ELF-1 (cell line): ENCODE results near the gene ATP5MG.
"Not testable (repeated sequence)": the region's sequence is repeated elsewhere in the genome, so short reads cannot be mapped to it uniquely, and the experiment has no call there.

Experiments
- DNase-seq: peaks from one replicate; pipeline ENCODE4 v3.0.0-alpha.2; 2016; ENCODE audit warnings: low read depth, low spot score

Gene ATP5MG

DNA sequence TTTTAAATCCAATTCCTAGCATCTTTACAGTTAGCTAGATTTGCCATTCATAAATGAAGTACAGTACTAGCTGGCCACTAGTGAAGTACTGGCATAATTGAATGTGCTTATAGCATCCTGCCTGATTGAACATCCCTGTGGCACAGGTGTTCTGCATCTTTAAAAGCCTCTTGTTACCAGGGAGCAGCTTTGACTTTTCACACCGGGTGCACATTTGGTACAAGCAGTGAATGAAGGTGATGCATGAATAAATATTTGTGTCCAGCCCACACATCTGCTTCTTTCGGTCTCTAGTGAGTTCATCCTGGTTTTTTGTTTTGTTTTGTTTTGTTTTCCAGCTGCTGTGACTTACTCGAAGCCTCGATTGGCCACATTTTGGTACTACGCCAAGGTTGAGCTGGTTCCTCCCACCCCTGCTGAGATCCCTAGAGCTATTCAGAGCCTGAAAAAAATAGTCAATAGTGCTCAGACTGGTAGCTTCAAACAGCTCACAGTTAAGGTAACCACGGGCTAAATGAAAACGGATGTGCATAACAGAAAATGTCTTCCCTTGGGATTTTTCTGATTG is 5.3 kb downstream of the ATP5MG start:
- DNase-seq: no peak

DNA sequence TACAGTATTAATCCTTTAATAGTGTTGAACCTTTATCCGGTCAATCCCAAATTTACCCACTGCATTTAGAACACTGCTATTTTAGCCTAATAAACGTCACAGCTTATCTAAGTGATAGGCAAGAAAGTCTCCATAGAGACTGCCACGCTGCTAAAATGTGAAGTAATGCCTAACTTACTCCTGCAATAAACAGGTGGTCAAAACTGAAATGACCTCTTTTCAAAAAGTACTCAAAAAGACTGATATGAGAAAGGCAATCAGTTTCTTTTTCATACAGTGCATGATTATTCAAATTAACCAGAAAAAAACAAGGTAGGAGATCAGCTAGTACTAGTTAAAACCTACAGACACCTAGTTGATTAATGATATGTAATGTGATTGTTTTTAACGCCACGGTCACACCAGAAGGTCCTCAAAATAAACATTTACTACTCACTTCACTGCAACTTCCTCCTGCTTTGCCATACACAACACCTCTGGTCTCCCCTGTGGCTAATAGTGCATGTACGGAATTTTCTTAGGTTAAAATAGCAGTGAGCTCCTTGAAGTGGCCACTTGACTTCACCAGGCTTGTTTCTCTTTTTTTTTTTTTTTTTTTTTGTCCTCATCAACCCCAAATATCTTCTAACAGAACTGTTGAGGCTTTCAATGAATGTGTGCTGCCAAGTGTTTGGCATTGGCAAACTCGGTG is 8.8 kb downstream of the ATP5MG start:
- no peak for DNase-seq

DNA sequence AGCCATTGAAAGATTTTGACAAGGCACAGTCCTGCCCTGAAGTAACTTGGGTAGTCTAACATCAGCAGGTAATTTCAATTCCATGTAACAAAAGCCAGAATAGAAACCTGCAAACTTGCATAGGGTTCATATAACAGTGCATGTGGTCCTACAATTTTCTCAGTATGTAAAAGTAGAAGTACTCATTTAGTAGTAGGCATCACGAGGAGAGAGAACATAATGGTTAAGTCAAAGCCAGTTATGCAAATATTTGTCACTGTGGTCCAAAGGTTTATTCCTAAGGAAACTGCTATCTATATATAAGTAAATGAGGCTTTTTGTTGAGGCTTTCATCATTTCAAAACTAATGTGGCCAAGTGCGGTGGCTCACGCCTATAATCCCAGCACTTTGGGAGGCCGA is 10.1 kb downstream of the ATP5MG start:
- DNase-seq: no peak

DNA sequence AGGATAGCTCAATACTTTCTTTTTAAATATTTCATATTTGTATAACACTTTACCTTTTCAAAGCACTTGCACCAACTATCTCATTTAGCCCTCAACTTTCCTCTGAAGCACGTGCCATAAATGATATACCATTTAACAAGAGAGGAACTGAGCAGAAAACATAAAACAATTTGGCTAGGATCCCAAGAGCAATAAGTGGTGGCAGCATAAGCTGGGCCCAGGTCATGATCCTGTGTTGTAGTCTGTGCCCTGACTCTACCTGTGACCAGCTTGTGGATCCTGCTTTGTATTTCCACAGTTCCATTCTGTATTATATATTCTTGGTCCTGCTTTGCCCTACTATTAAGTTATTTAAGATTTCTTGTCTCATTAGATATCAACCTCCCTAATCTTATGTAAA is 11.5 kb downstream of the ATP5MG start:
- no peak for DNase-seq

DNA sequence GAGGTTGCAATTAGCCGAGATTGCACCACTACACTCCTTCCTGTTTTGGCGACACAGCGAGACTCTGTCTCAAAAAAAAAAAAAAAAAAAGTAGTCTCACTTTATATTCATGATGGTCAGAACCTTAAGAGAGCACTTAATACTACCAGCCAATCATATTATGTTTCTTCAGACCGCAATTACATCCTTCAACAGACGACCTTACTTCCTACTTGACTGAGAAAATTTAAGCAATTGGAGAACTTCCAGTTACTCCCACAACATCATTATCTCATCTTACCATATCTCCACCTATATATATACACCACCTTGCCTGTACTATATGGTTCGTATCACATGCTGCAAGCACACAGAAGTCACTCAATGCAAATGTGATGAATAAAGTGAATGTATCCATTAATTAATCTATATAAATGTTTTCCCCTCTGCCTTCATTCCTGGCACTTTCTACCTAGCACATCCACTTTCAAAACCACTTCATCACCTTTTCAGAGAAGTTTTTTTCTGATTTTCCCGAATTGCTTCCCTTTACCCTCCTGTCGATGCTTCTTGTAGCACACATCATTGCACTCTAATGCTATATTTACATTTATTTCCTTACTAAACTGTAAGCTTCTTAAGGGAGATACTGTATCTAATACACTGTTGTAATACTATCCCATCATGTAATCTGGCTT is 13.8 kb downstream of the ATP5MG start:
- DNase-seq: no peak

DNA sequence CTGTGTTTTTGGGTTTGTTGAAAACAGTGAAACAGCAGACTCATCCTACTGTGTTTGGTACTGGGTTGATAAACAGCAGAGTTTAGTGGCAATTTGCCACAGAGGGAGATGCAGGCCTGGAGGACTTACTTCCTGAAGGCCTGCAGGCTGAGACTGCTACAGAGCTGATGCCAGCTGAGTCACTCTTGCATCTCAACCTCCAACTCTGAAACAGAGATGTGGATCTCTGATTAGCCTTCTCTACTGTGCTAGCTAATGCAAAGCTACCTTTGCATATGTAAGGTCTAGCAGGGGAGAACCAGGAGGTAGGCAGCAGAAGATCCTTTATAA is 14.3 kb downstream of the ATP5MG start:
- peak; percentile 79 for DNase-seq

DNA sequence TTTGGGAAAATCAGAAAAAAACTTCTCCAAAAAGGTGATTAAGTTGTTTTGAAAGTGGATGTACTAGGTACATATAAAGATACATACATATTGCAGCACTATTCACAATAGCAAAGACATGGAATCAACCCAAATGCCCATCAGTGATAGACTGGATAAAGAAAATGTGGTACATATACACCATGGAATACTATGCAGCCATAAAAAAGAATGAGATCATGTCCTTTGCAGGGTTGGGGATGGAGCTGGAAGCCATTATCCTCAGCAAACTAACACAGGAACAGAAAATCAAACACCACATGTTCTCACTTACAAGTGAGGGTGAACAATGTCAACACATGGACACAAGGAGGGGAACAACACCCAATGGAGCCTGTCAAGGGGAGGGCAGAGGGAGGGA is 15.5 kb downstream of the ATP5MG start:
- DNase-seq: not testable (repeated sequence)

DNA sequence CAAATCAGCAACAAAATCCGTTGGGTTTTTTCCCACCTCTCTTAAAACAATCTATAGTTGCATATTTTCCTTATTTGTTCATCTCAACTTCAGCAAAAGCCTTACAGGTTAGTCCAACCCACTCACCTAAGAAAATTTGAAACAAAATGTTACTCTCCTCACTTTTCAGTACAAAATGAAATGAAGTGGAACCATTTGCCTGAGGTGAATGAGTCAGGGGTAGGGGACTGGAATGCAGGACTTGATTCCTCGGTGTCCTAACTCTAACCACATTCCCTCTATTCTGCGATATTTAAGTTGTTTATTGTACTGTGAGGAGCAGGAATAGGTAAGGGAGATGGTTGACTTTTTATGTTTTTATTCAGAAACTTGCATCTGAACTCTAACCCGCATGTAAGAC is 16.4 kb downstream of the ATP5MG start:
- DNase-seq: no peak

DNA sequence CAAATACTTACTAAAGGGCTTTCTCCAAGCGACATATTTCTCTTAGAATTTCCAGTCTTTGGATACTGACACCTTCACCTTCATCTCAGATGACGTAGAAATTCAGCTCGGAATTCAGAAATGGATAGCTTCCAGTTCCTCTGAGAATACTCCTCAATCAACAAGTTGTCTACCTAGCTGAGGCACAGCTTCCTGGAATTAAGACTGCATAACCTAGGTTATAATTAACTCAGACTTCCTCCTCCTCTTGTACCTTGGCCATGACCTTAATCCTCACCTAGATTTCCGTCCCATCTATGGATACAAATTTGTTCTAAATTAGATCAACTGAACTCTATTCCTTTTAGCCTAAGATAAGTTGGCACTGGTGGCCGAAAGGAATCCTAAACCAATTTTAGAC is 17.4 kb downstream of the ATP5MG start:
- DNase-seq: no peak

DNA sequence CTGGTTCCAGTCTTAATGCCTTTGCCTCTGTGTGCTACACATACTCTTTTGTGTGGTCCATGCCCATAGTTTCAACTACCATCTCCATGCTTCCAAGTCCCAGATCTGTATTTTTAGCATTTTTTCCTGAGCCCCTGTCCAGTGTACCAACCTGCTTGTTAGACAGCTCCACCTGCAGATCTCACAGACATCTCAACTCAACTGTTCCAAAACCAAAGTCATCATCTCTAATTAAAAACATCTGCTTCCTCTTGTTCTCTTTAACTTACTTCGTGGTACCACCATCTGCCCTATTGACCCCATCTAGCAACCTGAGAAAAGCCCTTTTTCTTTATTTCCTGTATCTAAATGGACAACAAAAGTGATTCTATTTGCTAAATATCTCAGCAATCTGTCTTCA is 26.3 kb downstream of the ATP5MG start:
- DNase-seq: no peak

DNA sequence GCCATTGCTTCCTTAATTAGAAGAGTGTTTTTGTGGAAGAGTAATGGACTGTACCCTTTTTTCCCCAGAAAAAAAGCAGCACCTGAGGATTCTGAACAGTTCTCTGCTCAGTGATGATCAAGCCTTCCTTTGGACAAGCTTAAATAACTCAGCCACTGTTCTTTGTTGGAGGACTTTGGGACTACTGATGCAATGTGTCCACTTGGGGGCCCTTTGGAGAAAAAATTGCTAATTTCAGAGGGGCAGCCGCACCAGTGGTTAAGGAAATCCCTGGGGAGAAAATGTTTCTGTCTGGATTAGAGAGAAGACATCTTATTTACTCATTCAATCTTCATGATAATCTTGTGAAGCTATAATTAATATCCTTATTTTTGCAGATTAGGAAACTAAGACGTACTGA is 29.6 kb downstream of the ATP5MG start:
- DNase-seq: no peak

DNA sequence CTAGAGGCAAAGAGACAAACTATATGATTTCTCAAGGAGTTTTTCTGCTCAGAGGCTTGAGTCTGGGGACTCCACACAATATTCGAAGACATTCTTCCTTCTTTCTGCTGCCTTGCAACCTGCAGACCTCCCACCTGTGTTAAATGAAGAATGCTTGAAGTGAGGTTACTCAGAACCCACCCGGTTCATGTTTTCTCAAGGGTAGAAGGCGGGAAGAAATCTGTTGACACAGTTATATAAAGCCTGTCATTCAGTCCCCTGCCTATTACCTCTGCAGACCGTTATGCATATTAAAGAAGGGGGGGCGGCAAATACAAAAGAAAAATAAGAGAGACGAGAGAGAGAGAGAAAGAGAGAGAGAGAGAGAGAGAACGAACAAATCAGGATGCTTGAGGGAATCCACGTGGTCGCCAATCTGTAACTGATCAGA is 32.7 kb downstream of the ATP5MG start:
- no peak for DNase-seq

DNA sequence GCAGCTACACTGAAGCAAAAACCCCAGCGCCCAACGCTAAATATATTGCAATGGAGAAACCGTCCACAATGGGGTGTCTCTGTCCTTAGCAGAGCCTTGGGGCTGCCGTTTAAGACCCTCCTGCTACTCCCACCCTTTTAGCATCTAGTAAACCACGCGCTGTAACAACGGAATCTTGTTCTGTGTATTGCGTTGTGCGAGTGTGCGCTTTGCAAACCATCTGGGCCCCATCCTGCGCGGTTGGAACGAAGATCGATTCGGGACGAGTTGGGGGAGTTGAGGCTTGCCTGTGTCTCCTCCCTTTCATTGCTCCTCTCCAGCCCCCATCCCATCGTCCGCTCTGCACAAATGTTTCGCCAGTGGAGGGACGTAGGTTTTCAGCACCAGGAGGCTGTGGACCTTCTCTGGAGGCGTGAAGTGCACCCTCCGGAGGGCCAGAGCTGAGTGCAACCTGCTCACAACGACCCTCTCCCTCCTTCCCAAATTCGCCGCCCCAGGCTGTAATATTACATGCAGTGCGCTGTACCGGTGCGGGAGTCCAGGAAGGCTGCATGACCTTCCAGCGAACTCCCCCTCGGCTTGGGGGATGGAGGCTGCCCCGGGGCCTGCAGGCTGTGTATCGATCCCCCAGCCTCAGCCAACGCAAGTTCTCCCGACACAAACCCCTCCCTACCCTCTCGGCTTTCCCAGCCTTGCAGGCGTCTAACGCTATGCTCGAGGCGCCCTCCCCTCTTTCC is 33.3 kb downstream of the ATP5MG start:
- DNase-seq: peak; percentile 85

DNA sequence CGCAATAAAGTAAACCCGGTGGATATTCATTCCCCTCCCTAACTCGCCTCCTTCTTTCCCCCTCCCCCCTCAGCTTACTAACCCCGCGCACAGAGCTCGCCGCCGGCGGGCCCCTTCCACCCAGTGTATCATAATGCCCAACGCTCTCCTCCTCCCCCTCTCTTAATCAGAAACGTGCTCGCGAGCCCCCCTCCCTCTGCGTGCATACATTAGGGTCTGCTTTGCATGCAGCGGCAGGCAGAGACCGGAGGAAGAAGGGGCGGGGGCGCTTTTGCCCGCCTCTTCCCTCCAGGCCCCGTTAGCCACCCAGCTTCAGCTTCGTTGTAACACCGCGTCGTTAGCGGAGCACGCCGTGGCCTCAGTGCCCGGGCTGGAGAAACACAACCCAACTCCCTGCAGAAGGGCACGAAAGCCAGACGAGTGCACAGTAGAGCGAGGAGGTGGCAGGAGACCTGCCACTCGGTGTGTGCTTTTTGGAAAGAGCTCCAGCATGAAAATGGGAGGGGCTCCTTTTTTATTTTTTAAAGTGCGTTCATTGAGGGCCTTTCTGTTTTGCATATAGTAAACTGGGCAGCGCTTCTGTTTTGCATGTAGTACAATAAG is 34.0 kb downstream of the ATP5MG start:
- peak; percentile 92 for DNase-seq

DNA sequence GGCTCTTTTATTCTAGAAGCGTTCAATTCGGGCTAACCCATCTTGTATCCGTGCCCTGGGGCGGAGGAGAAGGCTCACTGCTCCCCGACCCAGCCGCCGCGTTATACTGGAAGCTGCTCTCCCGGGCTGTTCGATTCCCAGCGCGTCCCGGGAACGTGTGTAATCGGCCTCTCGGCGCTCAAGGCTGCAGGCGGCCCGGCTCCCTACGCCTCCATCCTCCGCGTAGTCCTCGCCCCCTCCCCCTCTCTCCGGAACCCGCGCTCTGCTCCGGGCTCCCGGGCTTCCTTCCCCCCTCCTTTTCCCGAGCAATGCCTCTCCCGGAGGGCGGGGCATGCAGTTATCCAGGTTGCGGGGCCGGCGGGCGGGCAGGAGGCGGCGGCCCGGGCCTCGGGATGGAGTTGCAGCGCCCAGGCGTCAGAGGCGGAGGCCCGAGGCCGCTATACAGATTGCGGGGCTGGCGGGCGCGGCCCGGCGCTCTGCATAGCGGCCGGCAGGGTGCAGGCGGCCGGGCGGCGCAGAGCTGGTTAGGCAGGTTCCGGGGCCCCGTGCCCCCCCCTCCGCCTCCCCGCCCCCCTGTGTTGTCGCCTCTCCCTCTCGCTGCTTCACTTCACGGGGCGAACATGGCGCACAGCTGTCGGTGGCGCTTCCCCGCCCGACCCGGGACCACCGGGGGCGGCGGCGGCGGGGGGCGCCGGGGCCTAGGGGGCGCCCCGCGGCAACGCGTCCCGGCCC is 34.7 kb downstream of the ATP5MG start, which contains the start of gene KMT2A:
TSS of gene KMT2A (plus strand) at position 600 of the 732 bp plus-strand sequence. CDS start at position 621, 21 bp downstream.
- DNase-seq: peak; percentile 99

DNA sequence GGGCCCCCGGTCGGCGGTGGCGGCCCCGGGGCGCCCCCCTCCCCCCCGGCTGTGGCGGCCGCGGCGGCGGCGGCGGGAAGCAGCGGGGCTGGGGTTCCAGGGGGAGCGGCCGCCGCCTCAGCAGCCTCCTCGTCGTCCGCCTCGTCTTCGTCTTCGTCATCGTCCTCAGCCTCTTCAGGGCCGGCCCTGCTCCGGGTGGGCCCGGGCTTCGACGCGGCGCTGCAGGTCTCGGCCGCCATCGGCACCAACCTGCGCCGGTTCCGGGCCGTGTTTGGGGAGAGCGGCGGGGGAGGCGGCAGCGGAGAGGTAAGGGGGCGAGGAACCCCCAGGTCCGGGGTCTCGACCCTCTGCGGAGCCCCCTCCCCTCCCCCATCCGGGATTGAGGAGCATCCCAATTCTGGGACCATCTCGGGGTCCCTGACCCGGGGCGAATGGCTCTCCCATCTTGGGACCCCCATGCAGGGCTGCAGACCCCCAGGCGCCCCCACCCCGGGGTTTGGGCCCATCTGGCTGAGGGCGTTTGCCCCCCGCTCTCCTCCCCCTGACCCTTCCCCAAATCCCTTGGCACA is 35.3 kb downstream of the ATP5MG start:
- DNase-seq: peak; percentile 18

DNA sequence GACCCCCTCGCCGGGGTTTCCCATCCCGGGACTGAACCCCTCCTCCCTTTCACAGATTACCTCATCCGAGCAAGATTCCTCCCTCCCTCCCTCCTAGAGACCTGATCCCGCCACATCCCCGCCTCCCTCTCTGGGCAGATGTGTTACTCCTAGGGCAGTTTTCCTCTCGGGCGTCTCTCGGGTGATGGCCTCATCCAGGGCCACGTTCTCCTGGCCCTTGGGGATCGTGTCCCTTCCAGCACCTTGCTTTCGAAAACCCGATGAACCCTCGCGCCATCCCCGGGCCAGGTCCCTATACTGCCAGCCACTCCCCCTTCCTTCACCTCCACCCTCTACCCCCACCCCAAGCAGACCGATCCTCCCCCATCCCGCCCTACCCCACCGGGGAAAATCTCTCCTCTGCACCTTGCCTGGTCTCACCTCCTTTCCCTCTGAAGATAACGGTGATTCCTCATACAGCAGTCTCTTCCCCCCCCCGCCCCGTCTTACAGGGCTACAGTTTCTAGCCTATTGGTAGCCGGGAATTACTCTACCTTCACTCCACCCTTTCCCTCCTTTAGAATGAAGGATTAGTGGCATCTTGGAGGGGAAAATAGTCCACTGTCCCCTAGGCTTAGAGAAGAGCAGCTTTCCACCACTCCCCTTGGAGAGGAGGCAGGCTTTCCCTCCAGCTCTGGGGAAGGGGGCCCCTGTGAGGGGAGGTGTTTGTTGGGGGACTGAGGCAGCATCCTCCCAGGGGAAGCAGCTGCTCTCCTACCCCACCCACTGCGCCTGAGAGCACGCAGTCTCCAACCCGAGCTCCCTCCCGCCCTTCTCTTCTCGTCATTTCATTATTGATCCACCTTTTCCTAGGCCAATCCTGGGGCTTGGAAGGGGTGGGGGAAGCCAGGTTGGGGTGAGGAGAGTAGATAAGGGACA is 36.1 kb downstream of the ATP5MG start:
- peak; percentile 51 for DNase-seq

DNA sequence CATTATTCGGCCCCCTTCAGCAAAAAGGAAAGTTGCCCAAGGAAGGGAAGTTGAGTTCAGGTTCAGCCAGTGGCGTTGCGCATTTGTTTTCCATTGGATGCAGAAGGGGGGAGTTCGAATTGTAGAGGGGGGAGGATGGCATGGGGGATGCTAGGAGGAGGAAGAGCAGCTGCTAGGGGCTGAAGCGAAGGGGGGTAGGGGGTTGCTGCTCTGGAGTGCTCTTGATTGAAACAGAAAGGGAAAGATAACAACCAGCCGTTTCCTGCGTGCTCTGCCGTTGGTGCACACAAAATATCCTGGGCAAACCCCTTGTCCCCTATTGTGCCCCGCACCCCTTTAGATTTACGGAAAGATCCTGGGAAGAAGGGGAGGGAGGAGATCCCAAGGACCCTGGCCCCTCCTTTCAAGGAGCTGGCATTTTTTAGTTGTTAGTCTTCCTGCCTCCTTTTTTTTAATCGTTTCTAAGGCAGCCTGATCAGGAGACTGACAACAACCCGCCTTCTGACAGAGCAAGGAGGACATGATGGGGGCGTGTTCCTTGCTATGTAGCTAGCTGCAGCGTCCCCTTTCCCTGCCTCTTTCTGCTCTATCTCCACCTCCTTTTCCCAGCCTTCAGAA is 37.0 kb downstream of the ATP5MG start:
- peak; percentile 56 for DNase-seq

DNA sequence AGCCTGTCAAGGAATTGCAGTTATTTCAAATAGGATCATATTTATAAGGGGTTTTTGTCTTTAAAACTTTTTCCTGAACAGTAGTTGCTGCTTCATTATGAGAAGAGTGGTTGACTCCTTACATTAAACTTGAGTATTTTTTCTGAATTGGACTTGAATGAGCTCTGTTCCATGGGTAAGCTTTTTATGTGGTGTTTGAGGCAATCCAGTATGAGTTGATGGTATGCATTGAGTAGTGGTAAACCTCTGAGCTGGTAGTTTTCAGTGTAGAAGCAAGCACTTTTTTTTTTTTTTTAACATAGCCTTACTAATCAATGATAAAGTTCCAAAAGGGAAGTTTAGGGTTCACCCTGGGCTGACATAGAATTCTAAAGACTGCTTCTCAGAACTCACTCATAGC is 38.2 kb downstream of the ATP5MG start:
- no peak for DNase-seq
